B cell (primary cell): ENCODE results near the gene PDCD7. TPM values are rescaled to one million over a fixed set of nuclear protein-coding genes. Genes with fewer than 3 reads are reported as not detected.

Experiments used
- ATAC-seq: fragments of 200-7000 bp; cut with Tn5 transposase; one replicate; pipeline ENCODE4 v1.10.0; 2021; ENCODE audit warnings: low read depth, mild to moderate bottlenecking, moderate number of reproducible peaks, moderate library complexity
- CTCF ChIA-PET: fragments of 350-600 bp; sonication (Branson Sonifier 250); formaldehyde crosslinking; loops from one replicate; lab custom pipeline; 2021; ENCODE audit warnings: antibody characterized with exemption, inconsistent platforms; lab: Charles Lee
- POLR2A ChIA-PET: fragments of 350-600 bp; sonication (Branson Sonifier 250); formaldehyde crosslinking; loops from one replicate; lab custom pipeline; 2021; ENCODE audit warnings: antibody characterized with exemption; lab: Charles Lee
- DNase-seq: peaks from one replicate; pipeline ENCODE4 v3.0.0; 2013
- H2AFZ ChIP-seq: 2 replicates; pipeline ENCODE4 v1.6.1; 2012; ENCODE audit warnings: mild to moderate bottlenecking, low read depth, low read length; ENCODE audit not compliant: insufficient read depth, poor library complexity, severe bottlenecking
- H3K27ac ChIP-seq, 2 donors: 1 replicate in 1 of 2; 2 replicates in 1 of 2; pipeline ENCODE4 v1.5.1; 2012 to 2013; ENCODE audit warnings: low read length in 2 of 2, mild to moderate bottlenecking in 2 of 2, moderate library complexity in 1 of 2
- H3K27me3 ChIP-seq, 4 experiments: fragments of 200-600 bp in 1 of 4; sonication (generic) in 1 of 4; replicated peaks in 1 of 4; 1 replicate in 2 of 4; 2 replicates in 2 of 4; pipeline versions ENCODE4 v1.6.1 to v1.7.0; 2013 to 2016; ENCODE audit warnings: low read length in 3 of 4, mild to moderate bottlenecking in 2 of 4, mixed read lengths in 1 of 4, moderate library complexity in 1 of 4; ENCODE audit not compliant: insufficient read depth in 4 of 4, control insufficient read depth in 3 of 4; ENCODE audit errors: control extremely low read depth in 1 of 4
- H3K36me3 ChIP-seq, 2 experiments: replicated peaks in 1 of 2; 1 replicate in 1 of 2; 2 replicates in 1 of 2; pipeline versions ENCODE4 v1.6.1 to v1.7.1; 2013; ENCODE audit warnings: low read length in 1 of 2; ENCODE audit not compliant: insufficient read depth in 2 of 2, control insufficient read depth in 1 of 2; ENCODE audit errors: control extremely low read depth in 1 of 2, extremely low read depth in 1 of 2
- H3K4me1 ChIP-seq, 2 donors: fragments of 200-600 bp in 1 of 2; sonication (generic) in 1 of 2; 1 replicate in 1 of 2; 2 replicates in 1 of 2; pipeline versions ENCODE4 v1.5.1 to v1.6.1; 2013 to 2017; ENCODE audit warnings: low read length in 2 of 2; ENCODE audit not compliant: control insufficient read depth in 2 of 2, insufficient read depth in 2 of 2
- H3K4me2 ChIP-seq: replicated peaks from 2 replicates; pipeline ENCODE3; 2012; ENCODE audit warnings: mild to moderate bottlenecking, low read depth, low read length; ENCODE audit not compliant: poor library complexity, severe bottlenecking
- H3K4me3 ChIP-seq, 5 experiments: fragments of 200-600 bp in 1 of 5; sonication (generic) in 1 of 5; 1 replicate in 3 of 5; 2 replicates in 2 of 5; pipeline versions ENCODE4 v1.5.1 to v1.7.0; 2011 to 2016; ENCODE audit warnings: low read length in 4 of 5, mild to moderate bottlenecking in 4 of 5, low read depth in 2 of 5, control low read depth in 1 of 5, moderate library complexity in 1 of 5; ENCODE audit not compliant: insufficient read depth in 1 of 5; ENCODE audit errors: control extremely low read depth in 1 of 5, extremely low read depth in 1 of 5
- H3K79me2 ChIP-seq: fragments of 200-600 bp; sonication (generic); one replicate; pipeline ENCODE4 v1.6.0; 2016; ENCODE audit warnings: low read length; ENCODE audit not compliant: control insufficient read depth, insufficient read depth
- H3K9ac ChIP-seq: fragments of 200-600 bp; sonication (generic); 2 replicates; pipeline ENCODE4 v1.6.1; 2017; ENCODE audit warnings: mild to moderate bottlenecking, low read length, moderate library complexity
- H3K9me3 ChIP-seq, 3 donors: one replicate each; pipeline versions ENCODE4 v1.6.1 to v1.7.1; 2013; ENCODE audit warnings: low read length in 2 of 3; ENCODE audit not compliant: control insufficient read depth in 2 of 3, insufficient read depth in 1 of 3; ENCODE audit errors: control extremely low read depth in 1 of 3
- H4K20me1 ChIP-seq: 2 replicates; pipeline ENCODE4 v1.6.0; 2012; ENCODE audit warnings: mild to moderate bottlenecking, low read length; ENCODE audit not compliant: insufficient read depth, control insufficient read depth, poor library complexity, severe bottlenecking
- H3K27ac Mint-ChIP-seq: one replicate; pipeline ENCODE4 v1.8.0; 2021; ENCODE audit warnings: mixed read lengths
- H3K27me3 Mint-ChIP-seq: one replicate; pipeline ENCODE4 v1.8.0; 2021; ENCODE audit warnings: mixed read lengths
- H3K4me1 Mint-ChIP-seq: one replicate; pipeline ENCODE4 v1.8.0; 2021; ENCODE audit warnings: mixed read lengths
- H3K4me3 Mint-ChIP-seq: one replicate; pipeline ENCODE4 v1.8.0; 2021; ENCODE audit warnings: mixed read lengths
- H3K9me3 Mint-ChIP-seq: one replicate; pipeline ENCODE4 v1.8.0; 2022; ENCODE audit warnings: mixed read lengths; ENCODE audit not compliant: insufficient read depth
- CTCF ChIP-seq: fragments of 200-600 bp; IDR thresholded peaks from one replicate; pipeline ENCODE4 v1.8.0; 2022; ENCODE audit warnings: antibody characterized with exemption, mild to moderate bottlenecking
- EZH2 ChIP-seq: IDR thresholded peaks from 2 replicates; pipeline ENCODE4 v1.6.1; 2012; ENCODE audit warnings: borderline replicate concordance, low read depth, mild to moderate bottlenecking, moderate library complexity, low read length; ENCODE audit not compliant: insufficient read depth, poor library complexity, severe bottlenecking
- WGBS: methylation state at CpG from one replicate; pipeline ENCODE4 v1.1.5; 2013; ENCODE audit warnings: missing lambda C conversion rate; ENCODE audit not compliant: insufficient coverage; 5-methylcytosine and 5-hydroxymethylcytosine counted together
- intact Hi-C: fragments of 100-400 bp; cut with micrococcal nuclease; formaldehyde crosslinking; loops from one replicate; pipeline ENCODE4 v1.10.0; 2022
- polyA plus RNA-seq: library from polyadenylated mRNA; depleted of rRNA; stranded (reverse); fragments of >200 nt; gene quantifications from 2 replicates; pipeline ENCODE4 v1.2.3, GENCODE V29; 2012
- total RNA-seq, 2 donors: library from RNA; stranded (reverse); fragments of 120-200 nt in 1 of 2; gene quantifications; 1 replicate in 1 of 2; 2 replicates in 1 of 2; pipeline versions ENCODE4 v1.2.3 to v1.2.4, GENCODE V29; 2013 to 2022

The PDCD7 gene
- total and polyA plus RNA-seq, 2 donors (not counting 1 experiment from before 2014, with no cell fraction given) = 34.6 to 47.0 TPM

- POLR2A ChIA-PET = no interaction called here
- H4K20me1 ChIP-seq = no peaks in the 10 kb centered on the region
- H3K4me3 ChIP-seq = no peak overlapping the region
- Mint-ChIP-seq H3K4me3 (no peak overlapping the region), H3K4me1 (no peaks in the 10 kb centered on the region), H3K27ac (no peak overlapping the region), H3K9me3 (no peaks in the 10 kb centered on the region), H3K27me3 (no peaks in the 10 kb centered on the region)
- no peak overlapping the region for H2AFZ ChIP-seq
- no peaks in the 10 kb centered on the region for H3K79me2 ChIP-seq
- CTCF ChIA-PET = interaction anchor here (0.7 to 1.0 kb wide), 2 partner anchors 17 to 171 kb away, joined by 3 read pairs; no protein-coding TSS in a partner anchor
- WGBS = 100% methylated on average over 1 of the region's 5 CpGs
- TF ChIP-seq CTCF = no peak
- no peak for TF ChIP-seq EZH2
- H3K4me1 ChIP-seq = no peaks in the 10 kb centered on the region
- no peak overlapping the region for H3K9ac ChIP-seq
- DNase-seq (no peak), ATAC-seq (no peak)
- no peak overlapping the region for H3K4me2 ChIP-seq
- no peaks in the 10 kb centered on the region for H3K27me3 ChIP-seq
- no peaks in the 10 kb centered on the region for H3K9me3 ChIP-seq
- peaks cover 1 to 19% of the 10 kb centered on the region in 2 experiments for H3K36me3 ChIP-seq
- intact Hi-C loops = no loop called here
- H3K27ac ChIP-seq = no peak overlapping the region
Measured at GRCh38 chr15:65099336-65099735, 34.3 kb downstream of the PDCD7 start.

GRCh38 chr15:65097651-65098263 is 35.9 kb downstream of the PDCD7 start:
- Mint-ChIP-seq H3K9me3 (no peaks in the 10 kb centered on the region), H3K27ac (no peak overlapping the region), H3K4me1 (no peaks in the 10 kb centered on the region), H3K27me3 (no peaks in the 10 kb centered on the region), H3K4me3 (no peak overlapping the region)
- Histone ChIP-seq H3K27ac (no peak overlapping the region), H3K4me3 (no peak overlapping the region), H3K9ac (no peak overlapping the region), H3K4me2 (no peak overlapping the region), H4K20me1 (no peaks in the 10 kb centered on the region), H3K9me3 (no peaks in the 10 kb centered on the region), H2AFZ (no peak overlapping the region), H3K4me1 (no peaks in the 10 kb centered on the region), H3K36me3 (peaks cover 1 to 19% of the 10 kb centered on the region in 2 experiments), H3K27me3 (no peaks in the 10 kb centered on the region), H3K79me2 (no peaks in the 10 kb centered on the region)
- WGBS = 100% methylated on average over 4 of the region's 7 CpGs
- ChIA-PET CTCF (no interaction called here), POLR2A (no interaction called here)
- DNase-seq (no peak), ATAC-seq (no peak)
- intact Hi-C loops = no loop called here
- TF ChIP-seq CTCF (no peak), EZH2 (no peak)
